NCI-H524 (cell line): ENCODE results near the gene AHSA1.

ENCODE experiments used
- DNase-seq, 2 experiments: peaks; one replicate each; lab custom pipeline; 2025; lab: John Stamatoyannopoulos, UW

Gene AHSA1

GRCh38 chr14:77509366-77509765, 51.5 kb downstream of the AHSA1 start:
- no peak for DNase-seq

- DNase-seq: no peak
Measured at GRCh38 chr14:77511486-77512162, 53.7 kb downstream of the AHSA1 start.

- no peak for DNase-seq
Measured at GRCh38 chr14:77516126-77516525, 58.2 kb downstream of the AHSA1 start.
